H1 (cell line): ENCODE results near the gene VSTM4. TPM values are rescaled to one million over a fixed set of nuclear protein-coding genes. Genes with fewer than 3 reads are reported as not detected.

Source experiments
- CTCF ChIA-PET: fragments of 300-600 bp; sonication (Branson Sonifier 250); formaldehyde crosslinking; loops from one replicate; lab custom pipeline; 2021; ENCODE audit not compliant: partially characterized antibody; lab: Charles Lee
- POLR2A ChIA-PET: fragments of 300-600 bp; sonication (Branson Sonifier 250); formaldehyde crosslinking; loops from one replicate; lab custom pipeline; 2021; ENCODE audit warnings: inconsistent platforms; ENCODE audit not compliant: partially characterized antibody; lab: Charles Lee
- DNase-seq, 2 experiments: peaks; one replicate each; pipeline versions ENCODE4 v3.0.0 to v3.0.0-alpha.2; 2010 to 2022; ENCODE audit warnings: low spot score in 2 of 2, low read depth in 1 of 2, mixed read lengths in 1 of 2
- FAIRE-seq: peaks from 2 replicates; lab custom pipeline; 2011; peaks lifted over from hg19 to GRCh38; lab: Jason Lieb, UNC
- H2AFZ ChIP-seq: 2 replicates; pipeline ENCODE4 v1.8.1; 2012; ENCODE audit warnings: low read length, inconsistent platforms
- H2AK5ac ChIP-seq: 2 replicates; pipeline ENCODE4 v1.6.1; 2013; ENCODE audit warnings: low read depth, low read length
- H2BK120ac ChIP-seq: replicated peaks from 2 replicates; pipeline ENCODE3; 2013; ENCODE audit warnings: low read depth, low read length, inconsistent platforms
- H2BK12ac ChIP-seq: 2 replicates; pipeline ENCODE4 v1.6.1; 2013; ENCODE audit warnings: low read depth, low read length
- H2BK15ac ChIP-seq: 2 replicates; pipeline ENCODE4 v1.6.1; 2013; ENCODE audit warnings: low read length
- H2BK20ac ChIP-seq: 2 replicates; pipeline ENCODE4 v1.6.1; 2013; ENCODE audit warnings: low read length
- H2BK5ac ChIP-seq: 2 replicates; pipeline ENCODE4 v1.6.1; 2013; ENCODE audit warnings: low read depth, low read length
- H3K14ac ChIP-seq: 2 replicates; pipeline ENCODE4 v1.6.1; 2013; ENCODE audit warnings: inconsistent platforms; ENCODE audit not compliant: insufficient read length
- H3K18ac ChIP-seq: 2 replicates; pipeline ENCODE4 v1.6.1; 2013; ENCODE audit warnings: low read length; ENCODE audit errors: extremely low read depth
- H3K23ac ChIP-seq: 2 replicates; pipeline ENCODE4 v1.6.1; 2013; ENCODE audit warnings: inconsistent platforms; ENCODE audit not compliant: insufficient read length
- H3K23me2 ChIP-seq: 2 replicates; pipeline ENCODE4 v1.6.1; 2013; ENCODE audit warnings: low read depth, low read length
- H3K27ac ChIP-seq: 2 replicates; pipeline ENCODE4 v1.6.1; 2011; ENCODE audit warnings: low read depth, low read length, inconsistent platforms
- H3K27me3 ChIP-seq, 4 experiments: replicated peaks in 1 of 4; 1 replicate in 1 of 4; 2 replicates in 3 of 4; pipeline versions ENCODE4 v1.6.1 to v1.8.1; 2011 to 2013; ENCODE audit warnings: low read length in 3 of 4, mild to moderate bottlenecking in 3 of 4, inconsistent platforms in 2 of 4, mixed read lengths in 2 of 4, moderate library complexity in 1 of 4; ENCODE audit not compliant: control insufficient read depth in 3 of 4, insufficient read depth in 3 of 4; ENCODE audit errors: extremely low read depth in 1 of 4
- H3K36me3 ChIP-seq, 4 experiments: 2 replicates each; pipeline versions ENCODE4 v1.6.1 to v1.8.1; 2011 to 2013; ENCODE audit warnings: mild to moderate bottlenecking in 4 of 4, low read length in 3 of 4, moderate library complexity in 2 of 4, control low read depth in 1 of 4, inconsistent platforms in 1 of 4; ENCODE audit not compliant: insufficient read depth in 4 of 4, control insufficient read depth in 2 of 4
- H3K4ac ChIP-seq: replicated peaks from 2 replicates; pipeline ENCODE3; 2013; ENCODE audit warnings: low read length, low read depth, mixed read lengths, inconsistent platforms; ENCODE audit not compliant: insufficient read length
- H3K4me1 ChIP-seq, 4 experiments: replicated peaks in 1 of 4; 1 replicate in 1 of 4; 2 replicates in 3 of 4; pipeline versions ENCODE4 v1.6.1 to v1.8.1; 2011 to 2013; ENCODE audit warnings: low read length in 3 of 4, inconsistent platforms in 2 of 4, mixed read lengths in 1 of 4; ENCODE audit not compliant: insufficient read depth in 4 of 4, control insufficient read depth in 3 of 4
- H3K4me2 ChIP-seq, 2 experiments: 2 replicates each; pipeline versions ENCODE4 v1.6.1 to v1.8.1; 2011 to 2013; ENCODE audit warnings: low read depth in 2 of 2, low read length in 2 of 2, control low read depth in 1 of 2, inconsistent platforms in 1 of 2, mild to moderate bottlenecking in 1 of 2; ENCODE audit not compliant: insufficient read depth in 1 of 2
- H3K4me3 ChIP-seq, 4 experiments: fragments of 200-600, 300-600 bp in 1 of 4; sonication (generic), shearing (Covaris generic), sonication (Bioruptor Twin) in 1 of 4; 2 replicates each; pipeline versions ENCODE4 v1.5.1 to v1.8.1; 2011 to 2016; ENCODE audit warnings: low read length in 4 of 4, low read depth in 3 of 4, control low read depth in 2 of 4, inconsistent platforms in 2 of 4, mild to moderate bottlenecking in 2 of 4, mixed read lengths in 1 of 4, moderate library complexity in 1 of 4; ENCODE audit not compliant: insufficient read depth in 2 of 4; ENCODE audit errors: extremely low read depth in 1 of 4
- H3K56ac ChIP-seq: replicated peaks from 2 replicates; pipeline ENCODE3; 2013; ENCODE audit warnings: low read depth, mild to moderate bottlenecking, mixed read lengths, low read length, inconsistent platforms; ENCODE audit not compliant: insufficient read length
- H3K79me1 ChIP-seq: 2 replicates; pipeline ENCODE4 v1.6.1; 2013; ENCODE audit warnings: low read depth, low read length, control low read depth
- H3K79me2 ChIP-seq, 2 experiments: 2 replicates each; pipeline versions ENCODE4 v1.6.1 to v1.8.1; 2012 to 2013; ENCODE audit warnings: low read length in 2 of 2, mild to moderate bottlenecking in 2 of 2, inconsistent platforms in 1 of 2; ENCODE audit not compliant: insufficient read depth in 2 of 2, control insufficient read depth in 1 of 2
- H3K9ac ChIP-seq, 4 experiments: replicated peaks in 1 of 4; 1 replicate in 1 of 4; 2 replicates in 3 of 4; pipeline versions ENCODE4 v1.6.1 to v1.8.1; 2011 to 2013; ENCODE audit warnings: low read depth in 3 of 4, low read length in 3 of 4, control low read depth in 2 of 4, mild to moderate bottlenecking in 2 of 4, moderate library complexity in 2 of 4, inconsistent platforms in 1 of 4; ENCODE audit errors: extremely low read depth in 1 of 4
- H3K9me3 ChIP-seq, 2 experiments: 2 replicates each; pipeline versions ENCODE4 v1.6.1 to v1.8.1; 2012 to 2013; ENCODE audit warnings: mild to moderate bottlenecking in 2 of 2, moderate library complexity in 2 of 2, control low read depth in 1 of 2, inconsistent platforms in 1 of 2, low read depth in 1 of 2, low read length in 1 of 2, mixed read lengths in 1 of 2; ENCODE audit not compliant: insufficient read depth in 2 of 2
- H4K20me1 ChIP-seq, 2 experiments: replicated peaks in 1 of 2; 2 replicates each; pipeline versions ENCODE3 to v1.8.1; 2011 to 2013; ENCODE audit warnings: inconsistent platforms in 2 of 2, low read length in 2 of 2, mild to moderate bottlenecking in 1 of 2; ENCODE audit not compliant: insufficient read depth in 2 of 2, control insufficient read depth in 1 of 2
- H4K5ac ChIP-seq: 2 replicates; pipeline ENCODE4 v1.6.1; 2013; ENCODE audit warnings: low read length, low read depth, mixed read lengths, inconsistent platforms; ENCODE audit not compliant: insufficient read length
- H4K8ac ChIP-seq: 2 replicates; pipeline ENCODE4 v1.8.0; 2013; ENCODE audit warnings: mild to moderate bottlenecking, moderate library complexity, low read length, inconsistent platforms; ENCODE audit not compliant: insufficient read depth; ENCODE audit errors: extremely low read depth
- H4K91ac ChIP-seq: replicated peaks from 2 replicates; pipeline ENCODE3; 2013; ENCODE audit warnings: low read length, mixed read lengths, inconsistent platforms; ENCODE audit not compliant: insufficient read length
- NRF1 ChIP-seq: IDR thresholded peaks from 2 replicates; pipeline ENCODE4 v1.6.1; 2011; ENCODE audit warnings: mild to moderate bottlenecking, low read depth, low read length, improper control_type of control experiment
- RXRA ChIP-seq: IDR thresholded peaks from 2 replicates; pipeline ENCODE4 v1.6.1; 2011; ENCODE audit warnings: low read depth, mild to moderate bottlenecking, low read length, moderate library complexity; ENCODE audit not compliant: insufficient read depth
- SUZ12 ChIP-seq: fragments of 200-600 bp; sonication (generic); IDR thresholded peaks from 2 replicates; pipeline ENCODE4 v1.6.1; 2012; ENCODE audit warnings: mild to moderate bottlenecking, inconsistent platforms, low read length, moderate library complexity, mixed read lengths
- WGBS, 2 experiments: shearing (Covaris generic) in 1 of 2; methylation state at CpG; one replicate each; pipeline versions ENCODE4 v1.1.6 to v1.1.7; 2013 to 2015; ENCODE audit warnings: low lambda C conversion rate in 2 of 2, mixed read lengths in 2 of 2, inconsistent platforms in 1 of 2, low coverage in 1 of 2, missing lambda C conversion rate in 1 of 2; ENCODE audit not compliant: insufficient replicate concordance in 2 of 2, insufficient coverage in 1 of 2, insufficient read length in 1 of 2; ENCODE audit errors: extremely low coverage in 1 of 2, missing lambda C conversion rate in 1 of 2; 5-methylcytosine and 5-hydroxymethylcytosine counted together
- polyA plus RNA-seq, 7 experiments: library from polyadenylated mRNA; depleted of rRNA in 3 of 7; stranded (reverse) in 5 of 7; unstranded in 2 of 7; fragments of >200 nt in 5 of 7; fragments of 200-250 nt in 2 of 7; gene quantifications; 1 replicate in 5 of 7; 2 replicates in 1 of 7; 4 replicates in 1 of 7; pipeline versions ENCODE4 v1.2.1 to v1.2.3, GENCODE V29; 2011 to 2013; ENCODE audit warnings: missing spikeins in 2 of 7, mixed read lengths in 2 of 7
- total RNA-seq: library from RNA; stranded (reverse); fragmentation: NEBNext Ultra II Directional; extraction: Animal tissue kit (Norgen Biotek cat#: 25700); gene quantifications from 2 replicates; pipeline ENCODE4 v1.2.1, GENCODE V29; 2021
- TF ChIP-seq, protein P1 (sequence below): IDR thresholded peaks from 2 replicates; pipeline ENCODE4 v1.6.1; 2012; ENCODE audit warnings: inconsistent platforms

The VSTM4 gene
- total and polyA plus RNA-seq, 2 of the 8 experiments (the other 6 are each of a cell fraction or from before 2014, with no cell fraction given), result 0.48 to 0.73 TPM

DNA sequence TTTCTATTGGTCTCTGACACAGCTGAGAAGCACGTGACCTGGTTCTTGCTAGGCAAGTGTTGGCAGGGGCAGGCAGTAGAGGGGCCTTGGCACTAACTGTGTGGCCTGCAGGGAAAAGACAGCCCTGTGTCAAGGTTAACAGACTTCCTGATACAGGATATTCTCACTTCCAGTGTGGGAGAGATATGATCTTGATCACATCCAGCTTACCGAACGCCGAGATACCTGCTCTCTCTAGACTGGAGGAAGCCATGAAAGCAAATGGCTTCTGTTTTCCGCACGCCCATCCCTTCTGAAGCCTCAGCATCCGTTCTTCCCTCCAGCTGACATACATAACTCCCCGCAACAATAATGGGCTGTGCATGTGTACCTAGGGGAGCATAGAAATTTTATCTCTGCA lies 79.4 kb downstream of the VSTM4 start:
- H2AFZ ChIP-seq, result no peak overlapping the region
- H4K91ac ChIP-seq, result no peak overlapping the region
- H2BK20ac ChIP-seq, result no peak overlapping the region
- H3K9me3 ChIP-seq, result no peaks in the 10 kb centered on the region
- no peak overlapping the region for H3K14ac ChIP-seq
- TF ChIP-seq, protein P1, sequence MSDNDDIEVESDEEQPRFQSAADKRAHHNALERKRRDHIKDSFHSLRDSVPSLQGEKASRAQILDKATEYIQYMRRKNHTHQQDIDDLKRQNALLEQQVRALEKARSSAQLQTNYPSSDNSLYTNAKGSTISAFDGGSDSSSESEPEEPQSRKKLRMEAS, result no peak
- TF ChIP-seq RXRA (no peak), SUZ12 (no peak), NRF1 (no peak)
- no peak overlapping the region for H3K9ac ChIP-seq
- 96% methylated on average over 8 of the region's 8 CpGs; no CpG with 5 or more reads in 1 of the 2 experiments for WGBS, 2 experiments
- H3K4me3 ChIP-seq, result no peak overlapping the region
- no peak overlapping the region for H2BK120ac ChIP-seq
- H3K23me2 ChIP-seq, result peaks cover 5% of the 10 kb centered on the region; the same call in 1 of the 2 replicates
- no peak overlapping the region for H4K5ac ChIP-seq
- H3K27me3 ChIP-seq, result no peaks in the 10 kb centered on the region
- H3K18ac ChIP-seq, result no peak overlapping the region
- H2BK5ac ChIP-seq, result no peak overlapping the region
- H2BK15ac ChIP-seq, result no peak overlapping the region
- DNase-seq, result peak in 1 of 2 experiments; percentile 8
- peaks cover 0 to 4% of the 10 kb centered on the region in 2 experiments for H4K20me1 ChIP-seq
- POLR2A ChIA-PET, result no interaction called here
- no peaks in the 10 kb centered on the region for H3K36me3 ChIP-seq
- H2AK5ac ChIP-seq, result no peak overlapping the region
- no peak overlapping the region for H4K8ac ChIP-seq
- H3K79me1 ChIP-seq, result no peaks in the 10 kb centered on the region
- no peak overlapping the region for H3K56ac ChIP-seq
- no peak overlapping the region for H3K4me2 ChIP-seq
- no peak overlapping the region for H3K23ac ChIP-seq
- H2BK12ac ChIP-seq, result no peak overlapping the region
- no peak overlapping the region for H3K4ac ChIP-seq
- CTCF ChIA-PET, result interaction anchor here (0.6 kb wide), 1 partner anchor 16 kb away, joined by 3 read pairs; no protein-coding TSS in a partner anchor
- H3K79me2 ChIP-seq, result no peaks in the 10 kb centered on the region
- no peaks in the 10 kb centered on the region for H3K4me1 ChIP-seq
- no peak for FAIRE-seq
- no peak overlapping the region for H3K27ac ChIP-seq
